NCI-H1694 (cell line): ENCODE data around the gene KRT6C.
"Not testable (repeated sequence)": the region's sequence is repeated elsewhere in the genome, so short reads cannot be mapped to it uniquely, and the experiment has no call there.

Experiments
- DNase-seq: peaks from one replicate; lab custom pipeline; 2025; lab: John Stamatoyannopoulos, UW

KRT6C gene

DNA sequence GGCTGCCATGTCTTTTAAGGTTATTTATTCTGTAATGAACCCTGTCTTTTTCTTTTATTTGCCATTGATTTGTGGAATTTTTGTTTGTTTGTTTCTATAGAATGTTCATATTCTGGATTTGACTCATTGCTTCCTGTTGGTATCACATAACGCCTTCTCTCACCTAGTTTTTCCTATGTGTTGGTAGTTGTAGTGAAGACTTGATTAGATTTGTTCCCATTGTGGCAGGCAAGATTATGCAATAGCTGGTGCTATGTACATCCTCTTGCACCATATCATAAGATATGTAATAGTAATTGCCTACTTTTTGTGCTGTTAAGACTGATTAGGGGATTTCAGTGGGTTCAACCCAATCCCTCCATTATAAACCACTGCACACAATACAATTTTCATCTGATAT is 17.8 kb downstream of the KRT6C start:
- no peak for DNase-seq

DNA sequence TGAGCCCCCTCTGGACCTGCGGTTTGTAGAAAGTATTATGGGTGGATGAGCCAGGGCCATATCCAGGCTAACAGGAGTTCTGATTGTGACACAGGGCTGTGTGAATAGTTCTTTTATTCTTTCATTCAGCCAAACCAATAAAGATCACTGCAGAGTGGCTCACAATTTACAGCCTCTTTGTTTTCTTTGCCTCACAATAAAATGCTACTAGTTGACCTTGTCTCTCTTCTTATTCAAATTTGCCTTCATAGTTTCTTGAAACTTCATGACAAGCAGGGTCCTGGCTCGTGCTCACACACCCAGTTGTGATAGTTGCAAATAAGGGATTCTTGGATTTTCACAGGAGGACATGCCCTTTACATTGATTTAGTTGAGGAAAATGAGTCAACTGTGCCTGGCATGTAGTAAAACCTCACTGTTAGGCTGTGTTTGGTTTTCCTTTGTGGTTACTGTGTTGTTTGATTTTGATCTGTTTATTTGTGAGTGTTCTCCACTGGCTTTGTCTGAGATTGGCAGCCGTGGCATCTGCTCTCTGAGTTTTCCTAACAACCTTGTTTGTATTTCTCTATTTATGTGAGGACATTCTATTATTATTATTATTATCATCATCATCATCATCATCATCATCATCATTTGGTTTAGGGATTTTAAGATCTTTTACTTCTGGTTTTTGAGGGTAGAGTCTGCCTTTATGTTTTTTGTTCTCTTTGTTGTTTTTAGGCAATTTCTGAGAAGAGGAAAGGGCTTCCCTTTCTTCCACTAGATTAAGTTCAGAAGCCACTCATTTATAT is 19.0 kb downstream of the KRT6C start:
- DNase-seq = no peak

DNA sequence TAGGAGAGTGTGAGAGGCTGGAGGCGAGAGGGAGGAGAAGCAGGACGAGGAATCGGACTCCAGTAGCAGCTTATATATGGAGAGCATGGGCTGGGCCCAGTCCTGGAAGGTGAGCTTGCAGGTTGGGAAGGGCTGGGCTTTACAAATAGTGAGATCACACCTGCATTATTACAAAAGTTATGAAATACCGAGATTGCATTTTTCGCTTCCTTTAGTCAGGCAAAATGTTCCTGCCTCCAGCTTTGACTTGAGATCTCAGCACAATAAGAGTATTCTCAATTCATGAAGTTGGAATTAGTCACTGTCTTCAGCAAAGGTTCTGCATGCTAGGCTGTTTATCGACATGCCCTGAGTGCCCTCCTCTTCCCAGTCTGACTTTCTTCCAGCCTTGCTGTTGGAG is 21.5 kb downstream of the KRT6C start, which contains the start of gene KRT6B:
Gene KRT6B, minus strand, starts transcription at position 46 of the 400 bp plus-strand sequence. CDS start 68 bp downstream, outside the sequence.
- DNase-seq = no peak

DNA sequence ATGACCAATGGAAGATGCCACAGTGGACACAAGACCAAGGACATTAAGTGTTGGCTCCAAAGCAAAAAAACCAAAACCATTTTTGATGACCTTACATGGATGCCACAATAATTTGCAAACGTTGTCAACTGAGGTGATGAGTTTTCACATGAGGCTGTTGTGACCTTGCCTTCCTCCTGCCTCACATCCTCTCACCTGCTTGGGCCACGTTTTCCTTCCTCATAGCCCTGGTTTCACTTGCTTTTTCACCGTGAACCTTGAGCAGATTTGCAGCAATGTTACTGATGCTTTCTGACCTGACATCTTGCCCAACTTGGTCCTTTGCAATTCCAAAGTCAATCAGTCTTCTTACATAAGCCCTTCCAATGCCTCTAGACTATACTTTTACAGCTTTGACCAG is 25.4 kb downstream of the KRT6C start:
- DNase-seq = no peak

DNA sequence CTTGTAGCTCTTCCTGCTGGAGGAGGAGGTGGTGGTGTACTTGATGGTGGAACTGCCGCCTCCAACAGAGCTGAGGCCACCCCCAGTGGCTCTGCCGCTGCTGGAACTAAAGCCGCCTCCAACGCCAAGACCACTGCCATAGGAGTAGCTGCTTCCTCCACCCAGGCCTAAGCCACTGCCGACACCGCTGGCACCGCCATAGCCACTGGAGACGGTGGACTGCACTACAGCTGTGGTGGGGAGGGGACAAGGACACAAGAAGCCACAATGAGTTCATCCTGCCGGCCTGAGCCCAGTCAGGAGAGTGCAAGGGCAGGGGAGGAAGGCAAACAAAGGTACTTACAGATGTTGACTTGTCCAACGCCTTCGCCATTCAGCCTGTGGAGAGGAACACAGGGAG is 26.4 kb downstream of the KRT6C start:
- DNase-seq = not testable (repeated sequence)

DNA sequence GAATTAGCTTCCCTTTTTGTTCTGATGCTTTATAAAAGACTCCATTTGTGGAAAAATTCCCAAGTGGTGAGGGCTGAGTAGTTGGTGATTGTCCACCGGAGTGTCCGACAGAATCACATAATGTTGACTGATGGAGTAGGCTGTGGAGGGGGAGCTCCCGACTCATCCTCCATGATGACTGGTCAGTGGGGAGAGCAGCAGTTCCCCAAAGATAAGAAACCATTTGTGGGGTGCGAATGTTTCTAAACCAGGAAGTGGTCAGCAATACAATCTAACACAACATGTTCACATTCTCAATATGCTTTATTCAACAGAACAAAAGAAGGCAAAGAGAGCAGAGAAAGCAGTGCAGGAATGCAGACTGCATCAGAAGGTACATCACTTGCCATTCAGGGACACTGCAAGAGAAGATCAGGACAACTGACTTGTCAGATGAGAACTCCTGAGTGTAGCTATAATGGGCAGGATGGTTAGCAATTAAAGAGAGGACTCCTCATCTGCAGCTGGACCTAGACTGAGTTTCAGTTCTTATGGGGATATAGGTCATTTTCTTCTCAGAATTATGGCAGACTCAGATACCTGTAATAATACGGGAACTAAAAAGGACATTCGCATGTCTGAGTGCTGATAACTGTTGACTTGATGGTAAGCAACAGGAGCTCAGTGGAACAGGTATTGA is 27.1 kb downstream of the KRT6C start:
- DNase-seq = no peak

DNA sequence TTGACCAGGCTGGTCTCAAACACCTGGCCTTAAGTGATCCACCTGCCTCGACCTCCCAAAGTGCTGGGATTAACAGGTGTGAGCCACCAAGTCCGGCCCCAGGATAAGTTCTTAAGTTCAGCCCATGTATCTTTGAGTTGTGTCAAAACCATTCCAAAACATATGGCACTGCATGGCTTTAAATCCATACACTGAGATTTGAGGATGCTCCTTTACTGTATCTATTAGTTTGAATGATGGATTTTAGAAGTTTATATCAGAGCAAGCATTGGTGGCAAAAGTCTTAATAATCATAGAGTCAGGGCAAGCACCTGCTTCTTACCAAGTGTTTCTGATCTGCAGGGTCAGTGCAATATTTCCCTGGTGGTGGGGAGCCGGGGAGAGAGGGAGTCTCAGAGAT is 27.7 kb downstream of the KRT6C start:
- DNase-seq = no peak

DNA sequence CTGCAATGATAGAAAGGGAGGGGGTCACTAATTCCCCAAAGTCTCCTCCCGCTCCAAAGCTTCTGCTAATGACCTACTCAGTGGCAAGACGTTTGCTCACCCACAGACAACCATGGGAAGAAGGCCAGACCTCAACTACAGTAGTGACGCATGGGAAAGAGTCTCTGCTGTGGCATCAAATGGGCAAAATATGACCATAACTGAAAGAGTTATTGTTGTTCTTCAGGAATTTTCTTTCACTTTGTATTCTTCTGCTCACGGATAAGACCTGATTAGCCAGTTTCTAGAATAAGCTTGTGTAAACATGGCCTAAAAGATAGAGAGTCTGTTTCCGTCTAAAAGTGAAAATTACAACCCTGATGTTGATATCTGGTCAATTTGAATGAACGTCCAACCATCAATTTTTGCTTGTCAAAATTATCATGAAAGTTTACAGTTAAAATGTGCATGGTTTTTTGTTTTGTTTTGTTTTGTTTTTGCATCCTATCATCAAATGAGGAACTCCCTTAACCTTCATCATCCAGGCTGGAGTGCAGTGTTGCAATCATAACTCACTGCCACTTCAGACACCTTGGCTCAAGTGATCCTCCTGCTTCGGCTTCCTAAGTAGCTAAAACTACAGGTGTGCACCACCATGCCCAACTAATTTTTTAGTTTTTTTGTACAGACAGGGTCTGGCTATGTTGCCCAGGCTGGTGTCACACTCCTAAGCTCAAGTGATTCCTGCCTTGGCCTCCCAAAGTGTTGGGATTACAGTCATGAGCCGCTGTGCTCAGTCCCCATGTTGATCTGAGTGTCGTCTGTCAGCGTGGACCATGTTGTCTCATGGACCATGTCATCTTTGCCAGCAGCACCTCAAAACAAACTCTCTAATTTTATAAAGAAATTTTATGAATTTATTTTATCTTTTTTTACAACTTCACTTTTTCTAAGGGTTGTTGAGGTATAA is 28.7 kb downstream of the KRT6C start:
- DNase-seq = no peak

DNA sequence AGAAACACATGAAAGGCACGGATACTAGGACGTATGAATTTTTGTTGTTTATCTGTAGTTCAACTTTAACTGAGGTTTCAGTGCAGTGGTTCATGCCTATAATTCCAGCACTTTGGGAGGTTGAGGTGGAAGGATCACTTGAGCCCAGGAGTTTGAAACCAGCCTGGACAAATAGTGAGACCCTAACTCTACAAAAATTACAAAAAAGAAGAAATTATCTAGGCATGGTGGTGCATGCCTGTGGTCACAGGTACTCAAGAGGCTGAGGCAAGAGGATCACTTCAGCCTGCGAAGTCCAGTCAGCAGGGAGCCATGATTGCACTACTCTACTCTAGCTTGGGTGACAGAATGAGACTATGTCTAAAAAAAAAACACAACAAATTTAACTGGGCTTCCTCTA is 29.6 kb downstream of the KRT6C start:
- DNase-seq = no peak

DNA sequence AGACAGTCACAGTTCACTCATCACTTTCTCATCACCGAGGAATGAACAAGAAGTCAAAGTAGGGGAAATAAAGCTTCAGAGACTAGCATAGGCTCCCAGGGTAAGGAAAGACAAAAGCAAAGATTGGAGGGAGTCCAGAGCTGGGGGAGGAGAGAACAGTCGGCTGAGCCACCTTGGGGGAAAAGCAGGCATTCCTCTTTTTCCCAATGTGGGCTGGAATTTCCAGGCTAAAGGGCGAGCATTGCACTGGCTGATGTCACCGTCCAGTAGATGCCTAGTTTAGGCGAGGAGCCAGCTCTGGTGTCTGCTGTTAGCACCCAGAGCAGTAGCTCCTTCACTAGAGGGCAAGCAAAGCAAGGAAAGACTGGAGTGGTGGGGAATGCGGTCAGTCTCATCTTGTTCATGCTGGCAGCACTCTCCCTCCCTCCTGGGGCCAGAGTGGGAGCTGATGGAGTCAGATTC is 31.0 kb downstream of the KRT6C start:
- no peak for DNase-seq

DNA sequence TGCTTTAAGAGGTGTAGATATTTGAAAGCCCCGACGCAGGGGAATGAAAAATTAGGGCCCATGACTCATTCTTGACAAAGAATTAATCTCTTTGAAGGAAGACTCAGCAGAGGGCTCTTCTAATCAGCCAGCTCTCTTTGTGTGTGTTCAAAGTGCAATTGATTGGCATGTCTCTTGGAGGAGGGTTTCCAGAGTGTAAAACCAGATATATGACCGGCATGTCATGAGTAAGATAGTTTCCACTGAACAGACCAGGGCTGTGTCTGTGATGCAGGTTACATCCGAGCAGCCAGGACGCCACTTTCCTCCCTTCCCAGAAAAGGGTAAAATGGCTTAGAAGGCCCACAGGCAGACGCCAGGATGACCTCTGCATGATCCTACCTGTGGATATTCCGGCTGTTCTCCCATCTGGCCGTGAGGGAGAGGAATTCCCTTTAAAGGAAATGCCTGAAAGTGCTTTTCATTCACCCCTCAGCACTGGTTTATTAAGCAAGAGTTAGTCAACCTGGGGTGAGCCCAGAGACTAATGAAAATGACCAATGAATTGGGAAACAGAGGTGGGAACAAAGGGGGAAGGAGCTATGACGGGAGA is 32.2 kb downstream of the KRT6C start:
- no peak for DNase-seq

DNA sequence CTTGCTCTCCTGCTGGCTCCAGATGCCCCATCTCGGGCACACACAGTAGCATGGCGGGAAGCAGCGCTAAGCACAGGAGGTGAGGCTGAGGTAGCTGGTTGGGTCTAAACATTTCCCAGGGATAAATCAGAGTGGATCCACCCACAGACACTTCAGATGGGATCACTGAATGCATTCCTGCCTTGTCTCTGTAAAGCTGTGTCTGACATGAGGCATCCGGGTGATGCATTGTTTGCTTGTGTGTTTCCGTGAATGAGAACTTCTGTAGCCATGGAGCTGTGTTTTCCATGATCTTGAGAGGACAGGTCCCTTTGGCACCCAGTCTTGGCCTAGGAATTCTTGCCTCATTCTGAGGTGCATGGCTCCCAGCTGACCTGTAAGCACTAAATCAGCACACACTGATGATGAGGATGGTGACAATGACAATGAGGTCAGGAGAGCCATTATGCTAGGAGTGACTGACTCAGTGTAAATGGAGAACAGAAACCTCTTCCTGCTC is 32.7 kb downstream of the KRT6C start:
- DNase-seq = no peak

DNA sequence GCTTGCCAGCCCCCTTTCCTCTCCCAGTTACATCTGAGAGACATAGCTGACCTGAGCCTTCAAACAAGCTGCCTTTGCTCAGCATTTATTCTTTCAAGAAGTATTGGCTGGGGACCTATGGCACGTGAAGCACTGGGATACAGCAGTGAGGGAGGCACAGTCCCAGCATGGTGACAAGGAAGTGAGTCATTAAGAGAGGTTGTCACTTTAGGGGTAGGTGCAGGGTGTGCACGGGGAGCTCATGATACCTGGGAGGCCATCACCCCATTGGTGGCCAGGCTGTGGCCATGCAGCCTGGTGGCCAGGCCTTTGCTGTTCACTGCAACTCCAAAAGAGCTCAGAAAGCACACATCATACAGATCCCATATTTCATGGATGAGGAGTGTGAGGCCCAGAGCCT is 33.8 kb downstream of the KRT6C start:
- DNase-seq = no peak

DNA sequence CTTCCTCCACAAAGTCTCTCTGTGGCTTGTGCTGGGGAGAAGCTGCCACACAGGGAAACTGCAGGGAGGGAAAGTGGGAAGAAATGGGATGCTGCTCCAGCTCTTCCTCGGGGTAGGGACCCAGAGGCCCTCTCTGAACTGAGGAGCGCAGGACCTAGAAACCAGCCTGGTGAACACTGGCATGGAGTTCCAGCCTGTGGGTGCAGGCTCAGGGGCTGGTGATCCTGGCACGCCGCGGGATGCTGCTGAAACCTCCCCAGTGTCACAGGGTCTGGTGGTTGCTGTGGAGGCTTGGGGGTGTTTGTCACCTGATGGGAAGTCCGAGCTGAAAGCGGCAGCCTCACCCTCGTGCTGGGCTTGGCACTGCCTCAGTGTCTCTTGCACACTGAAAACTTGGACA is 34.2 kb downstream of the KRT6C start:
- DNase-seq = no peak

DNA sequence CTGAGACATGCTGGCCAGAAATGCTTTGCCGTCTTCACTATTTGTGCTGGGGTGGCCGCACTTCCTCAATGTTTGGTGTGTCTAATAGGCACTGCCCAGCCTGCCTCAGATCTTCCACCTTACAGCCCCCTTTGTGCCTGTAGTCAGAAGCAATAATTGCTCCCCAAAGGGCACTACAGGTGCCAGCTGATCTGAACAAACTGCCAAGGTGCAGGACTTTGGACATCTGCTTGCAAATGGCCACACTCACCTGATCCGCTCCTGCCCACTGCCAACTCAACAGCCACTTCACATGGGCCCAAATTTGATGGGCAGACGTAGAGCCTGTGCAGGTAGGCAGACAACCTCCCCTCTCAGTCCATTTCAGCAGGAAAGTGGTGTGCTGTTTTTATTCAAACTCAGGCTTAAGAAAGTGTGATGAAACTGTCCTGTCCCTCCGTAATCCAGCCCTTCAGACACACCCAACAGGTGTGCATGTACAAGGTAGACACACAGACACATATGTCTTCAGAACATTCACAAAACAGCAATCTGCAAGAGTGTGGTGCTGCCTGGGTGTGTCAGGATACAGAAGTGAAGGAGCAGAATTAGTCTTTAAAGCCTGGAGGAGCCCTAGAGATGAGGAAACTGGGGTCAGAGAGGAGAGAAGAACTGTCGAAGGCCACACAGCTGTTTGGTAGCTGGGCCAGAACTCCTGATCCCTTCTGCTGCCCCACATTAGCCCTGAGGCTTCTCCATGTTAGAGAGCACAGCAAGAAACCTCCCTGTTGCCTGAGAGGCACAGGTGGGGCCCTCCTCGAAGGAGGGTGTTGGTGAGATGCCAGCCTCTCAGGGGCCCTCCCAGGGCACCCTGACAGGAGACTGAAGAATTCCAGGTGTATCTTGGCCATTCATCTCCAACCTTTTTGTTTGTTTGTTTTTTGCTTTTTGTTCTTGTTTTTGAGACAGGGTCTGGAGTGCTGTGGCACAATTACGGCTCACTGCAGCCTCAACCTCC is 35.0 kb downstream of the KRT6C start:
- no peak for DNase-seq

DNA sequence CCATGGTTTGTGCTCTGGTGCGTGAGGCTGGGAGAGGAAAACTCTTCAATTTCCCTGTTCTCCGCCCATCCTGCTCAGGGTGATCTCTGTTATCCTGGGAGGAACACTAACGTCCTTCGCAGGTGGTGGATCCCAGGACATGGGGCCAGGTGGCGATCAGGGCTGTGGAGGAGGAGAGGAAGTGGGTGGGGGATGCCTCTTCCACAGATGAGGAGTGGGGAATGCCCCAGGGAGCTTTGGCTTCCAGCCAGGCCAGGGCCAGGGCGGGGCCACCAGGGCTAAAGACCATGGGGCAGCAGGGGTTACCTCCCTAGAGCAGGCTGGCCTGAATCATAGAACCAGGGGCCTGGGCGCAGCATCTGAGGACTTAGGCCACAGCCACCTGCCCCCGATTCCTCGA is 36.1 kb downstream of the KRT6C start:
- DNase-seq = no peak

DNA sequence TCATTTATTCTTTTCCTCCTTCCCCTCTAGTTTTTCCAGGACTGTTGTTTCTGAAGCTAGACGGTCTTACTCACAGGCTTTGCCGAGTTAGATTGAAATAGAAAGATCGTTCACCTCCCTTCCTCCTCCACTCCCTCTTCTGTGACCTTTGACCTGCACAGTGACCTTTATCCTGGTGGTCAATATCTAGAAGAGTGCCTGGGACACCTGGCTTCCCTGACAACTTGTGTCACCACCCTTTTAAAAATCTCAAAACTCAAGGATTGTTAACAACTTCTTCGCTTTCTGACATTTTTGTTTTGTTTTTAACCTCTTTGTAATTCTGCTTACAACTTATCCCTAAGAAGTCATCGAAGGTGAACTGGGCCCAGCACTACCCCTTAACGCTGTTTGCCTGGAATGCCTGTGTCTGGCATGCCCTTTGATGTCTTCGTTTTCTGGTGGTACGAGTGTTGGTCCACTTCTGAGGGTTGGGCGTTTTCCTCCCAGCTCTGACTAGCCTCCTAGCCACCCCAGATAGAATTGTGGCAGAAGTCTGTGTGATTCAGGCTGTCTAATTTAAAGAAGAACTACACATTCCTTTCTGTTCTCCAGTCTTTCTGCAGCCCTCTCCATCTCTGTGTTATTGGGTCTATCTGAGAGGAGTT is 36.7 kb downstream of the KRT6C start:
- no peak for DNase-seq

DNA sequence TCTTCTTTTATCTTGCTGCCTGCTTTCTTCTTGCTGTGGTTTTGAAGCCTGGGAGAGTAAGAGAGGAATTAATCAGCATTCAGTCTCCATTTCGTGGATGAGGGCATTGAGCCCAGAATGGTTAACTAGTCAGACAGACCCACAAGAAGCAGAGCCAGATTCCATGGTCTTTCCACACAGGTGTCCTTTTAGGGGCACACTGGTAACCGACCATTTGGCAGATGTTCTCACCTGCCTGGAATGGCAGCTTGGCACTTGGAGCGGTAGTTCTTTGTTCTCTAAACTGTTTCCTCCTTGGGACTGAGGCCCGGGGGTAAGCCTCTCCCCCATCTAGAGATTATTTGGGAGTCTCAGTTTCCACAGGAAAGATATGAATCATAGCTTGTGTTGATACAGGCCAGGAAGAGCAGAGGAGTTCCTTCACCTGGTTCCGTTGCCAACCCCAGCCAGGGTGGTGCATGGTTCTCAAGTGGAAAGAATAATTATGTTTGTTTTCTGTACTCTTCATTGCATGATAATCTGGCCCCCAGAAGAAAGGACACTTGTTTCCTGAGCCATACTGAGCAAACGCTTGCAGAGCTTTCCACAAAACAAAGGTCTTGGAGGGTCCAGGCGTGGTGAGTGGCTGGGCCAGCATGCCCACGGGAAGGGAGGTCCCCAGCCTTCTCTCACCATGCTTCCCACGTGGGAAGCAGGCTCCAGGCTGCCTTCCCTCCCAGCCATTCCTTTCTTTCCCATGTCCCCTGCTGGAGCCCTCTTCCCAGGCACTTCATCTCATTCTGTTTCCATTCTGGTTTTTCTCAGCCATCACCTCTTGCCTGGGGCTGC is 37.4 kb downstream of the KRT6C start:
- DNase-seq = no peak

DNA sequence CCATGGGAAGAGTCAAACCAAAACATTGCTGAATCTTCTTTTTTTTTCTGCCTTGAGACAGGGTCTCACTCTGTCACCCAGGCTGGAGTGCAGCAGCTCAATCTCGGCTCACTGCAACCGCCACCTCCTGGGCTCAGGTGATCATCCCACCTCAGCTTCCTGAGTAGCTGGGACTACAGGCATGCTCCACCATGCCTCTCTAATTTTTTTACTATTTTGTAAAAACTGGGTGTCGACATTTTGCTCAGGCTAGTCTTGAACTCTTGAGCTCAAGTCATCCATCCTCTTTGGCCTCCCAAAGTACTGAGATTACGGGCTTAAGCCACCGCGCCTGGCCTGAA is 38.0 kb downstream of the KRT6C start:
- DNase-seq = no peak
